HepG2 (cell line): ENCODE measurements around the gene PRPSAP1. TPM values are rescaled to one million over a fixed set of nuclear protein-coding genes. Genes with fewer than 3 reads are reported as not detected.

Source experiments
- CENPT ChIP-seq: sonication (generic); formaldehyde crosslinking; IDR thresholded peaks from 2 replicates; pipeline ENCODE4 v1.8.0; 2022; ENCODE audit warnings: low read depth, mild to moderate bottlenecking, moderate library complexity, missing genetic modification reagents
- EZH2 ChIP-seq: conservative IDR thresholded peaks from 2 replicates; pipeline ENCODE4 v1.6.1; 2012; ENCODE audit warnings: mild to moderate bottlenecking, low read depth, low read length, moderate library complexity
- HHEX ChIP-seq: IDR thresholded peaks from 2 replicates; pipeline ENCODE4 v1.6.1; 2016; ENCODE audit warnings: control low read depth
- KMT2A ChIP-seq: sonication (generic); formaldehyde crosslinking; IDR thresholded peaks from 2 replicates; pipeline ENCODE4 v1.4.0; 2020; ENCODE audit warnings: missing genetic modification reagents
- NR2F6 ChIP-seq, 2 experiments: IDR thresholded peaks; 2 replicates each; pipeline ENCODE4 v1.6.1; 2016; ENCODE audit warnings: antibody characterized with exemption in 1 of 2, mild to moderate bottlenecking in 1 of 2
- NR3C1 ChIP-seq: sonication (generic); formaldehyde crosslinking; IDR thresholded peaks from 2 replicates; pipeline ENCODE4 v1.4.0; 2020; ENCODE audit warnings: missing genetic modification reagents
- SMAD9 ChIP-seq: sonication (generic); formaldehyde crosslinking; IDR thresholded peaks from 2 replicates; pipeline ENCODE4 v1.5.1; 2020; ENCODE audit warnings: mild to moderate bottlenecking, missing genetic modification reagents
- SNAPC4 ChIP-seq: sonication (generic); formaldehyde crosslinking; IDR thresholded peaks from 2 replicates; pipeline ENCODE4 v1.4.0; 2020; ENCODE audit warnings: mild to moderate bottlenecking, missing genetic modification reagents
- TCF7 ChIP-seq: sonication (generic); IDR thresholded peaks from 2 replicates; pipeline ENCODE4 v1.6.1; 2016; ENCODE audit warnings: antibody characterized with exemption, low read depth
- TIGD3 ChIP-seq: sonication (generic); formaldehyde crosslinking; IDR thresholded peaks from 2 replicates; pipeline ENCODE4 v1.5.1; 2020; ENCODE audit warnings: mild to moderate bottlenecking, missing genetic modification reagents, borderline replicate concordance
- ZGPAT ChIP-seq: IDR thresholded peaks from 2 replicates; pipeline ENCODE4 v1.6.1; 2016; ENCODE audit warnings: mild to moderate bottlenecking
- ZNF343 ChIP-seq: sonication (generic); formaldehyde crosslinking; IDR thresholded peaks from 2 replicates; pipeline ENCODE4 v1.4.0; 2020; ENCODE audit warnings: mild to moderate bottlenecking, missing genetic modification reagents
- ZNF350 ChIP-seq: sonication (generic); formaldehyde crosslinking; IDR thresholded peaks from 2 replicates; pipeline ENCODE4 v1.4.0; 2020; ENCODE audit warnings: mild to moderate bottlenecking, low read depth, missing genetic modification reagents, borderline replicate concordance
- ZNF567 ChIP-seq: sonication (generic); formaldehyde crosslinking; IDR thresholded peaks from 2 replicates; pipeline ENCODE4 v1.8.1; 2023; ENCODE audit warnings: mild to moderate bottlenecking, missing genetic modification reagents, borderline replicate concordance
- ZNF609 ChIP-seq: sonication (generic); formaldehyde crosslinking; IDR thresholded peaks from 2 replicates; pipeline ENCODE4 v1.4.0; 2020; ENCODE audit warnings: mild to moderate bottlenecking, missing genetic modification reagents, borderline replicate concordance
- ZNF879 ChIP-seq: sonication (generic); formaldehyde crosslinking; IDR thresholded peaks from 2 replicates; pipeline ENCODE4 v1.8.1; 2023; ENCODE audit warnings: missing genetic modification reagents
- polyA plus RNA-seq, 8 experiments: library from polyadenylated mRNA; depleted of rRNA in 3 of 8; stranded (reverse) in 7 of 8; unstranded in 1 of 8; fragments of >200 nt; fragmentation: Illumina TruSeq in 4 of 8; extraction: Trizol in 4 of 8; gene quantifications; 2 replicates each; pipeline versions ENCODE4 v1.2.1 to v1.2.3, GENCODE V29; 2011 to 2016; ENCODE audit warnings: low read depth in 4 of 8, missing spikeins in 1 of 8, mixed read lengths in 1 of 8; ENCODE audit not compliant: insufficient read depth in 1 of 8
- total RNA-seq, 5 experiments: library from RNA; depleted of rRNA; stranded (reverse); fragments of >200 nt; fragmentation: Illumina TruSeq; extraction: Trizol; gene quantifications; 2 replicates each; pipeline ENCODE4 v1.2.3, GENCODE V29; 2016; ENCODE audit warnings: low read depth in 1 of 5

The PRPSAP1 gene
- total and polyA plus RNA-seq, 2 of the 13 experiments (the other 11 are each of a cell fraction or from before 2014, with no cell fraction given), result 91.1 to 314 TPM

- TF ChIP-seq ZGPAT (CRISPR knock-in tag), result peak; percentile 96
- TF ChIP-seq EZH2, result no peak
- no peak; the same call in 1 of the 2 replicates for TF ChIP-seq ZNF567 (CRISPR knock-in tag)
- TF ChIP-seq TIGD3, result peak; percentile 98
- no peak for TF ChIP-seq TCF7
- TF ChIP-seq NR2F6 (IDR thresholded peaks at IDR 0.05), result 0 out of 2 replicates have a peak, but pooled peaks have one; percentile 29
- peak; percentile 79 for TF ChIP-seq NR2F6 (CRISPR knock-in tag; IDR thresholded peaks at IDR 0.05)
- peak; percentile 67; the same call in 1 of the 2 replicates for TF ChIP-seq SNAPC4
- TF ChIP-seq HHEX (CRISPR knock-in tag), result no peak
- peak; percentile 83; the same call in 1 of the 2 replicates for TF ChIP-seq ZNF609 (CRISPR knock-in tag)
- TF ChIP-seq CENPT, result peak; percentile 80; the same call in 1 of the 2 replicates
- TF ChIP-seq ZNF879 (CRISPR knock-in tag), result peak; percentile 99
- TF ChIP-seq ZNF350 (CRISPR knock-in tag), result peak; percentile 98
- TF ChIP-seq SMAD9 (CRISPR knock-in tag), result peak; percentile 99
- peak; percentile 85 for TF ChIP-seq ZNF343 (CRISPR knock-in tag)
- TF ChIP-seq NR3C1 (CRISPR knock-in tag), result no peak
- TF ChIP-seq KMT2A (CRISPR knock-in tag), result peak; percentile 88
Measured at GRCh38 chr17:76385892-76386786, 32.4 kb upstream of the PRPSAP1 start (continued).
